ENCODE data around the gene EPB41L5. TPM values are rescaled to one million over a fixed set of nuclear protein-coding genes. Genes with fewer than 3 reads are reported as not detected.
"Not testable (repeated sequence)": the region's sequence is repeated elsewhere in the genome, so short reads cannot be mapped to it uniquely, and the experiment has no call there.

Gene EPB41L5
- total RNA-seq, 4 donors from 2014 or later, result 14.2 to 24.0 (median 17.4) TPM

DNA sequence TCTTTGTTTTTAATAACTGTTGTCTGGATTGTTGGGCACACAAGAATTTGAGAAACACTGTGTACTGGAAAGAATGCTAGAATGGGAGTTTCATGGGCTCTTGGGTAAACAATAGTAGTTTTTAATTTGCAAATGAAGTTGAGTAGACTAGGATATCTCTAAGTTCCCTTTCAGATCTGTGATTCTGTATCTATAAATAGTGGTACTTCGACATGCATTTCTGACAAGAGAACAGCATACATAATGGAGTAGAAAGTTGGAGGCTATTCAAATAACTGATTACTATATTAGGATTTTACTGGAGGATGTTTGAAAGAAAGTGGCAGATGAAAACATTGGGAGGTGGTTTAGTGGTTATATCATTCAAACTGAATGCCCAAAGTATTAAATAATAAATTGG, 29.5 kb downstream of the EPB41L5 start:
- TF ChIP-seq CTCF (IDR thresholded peaks at IDR 0.05), result no peak
- no peak for DNase-seq (ENCODE audit: low spot score)
- ATAC-seq (ENCODE audit: low FRiP score), result no peak

DNA sequence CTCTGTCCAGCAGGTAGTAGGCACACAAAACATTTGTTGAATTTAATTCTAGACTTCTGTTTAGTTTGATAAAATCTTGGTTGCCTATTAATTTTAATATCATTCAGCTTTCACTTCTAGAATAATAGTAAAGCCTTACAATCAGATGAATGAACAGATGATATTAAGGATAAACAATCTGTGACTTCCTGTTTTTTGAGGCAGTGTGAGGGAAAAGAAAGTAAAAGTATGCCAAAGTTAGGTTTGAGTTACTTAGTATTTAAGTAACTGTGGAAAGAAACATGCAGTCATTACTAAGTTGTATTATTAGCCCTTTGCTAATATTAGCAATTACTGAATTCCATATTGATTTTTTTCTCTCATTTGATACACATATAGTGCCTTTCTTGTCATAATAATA, 31.5 kb downstream of the EPB41L5 start:
- no peak for ATAC-seq (ENCODE audit: low FRiP score)

DNA sequence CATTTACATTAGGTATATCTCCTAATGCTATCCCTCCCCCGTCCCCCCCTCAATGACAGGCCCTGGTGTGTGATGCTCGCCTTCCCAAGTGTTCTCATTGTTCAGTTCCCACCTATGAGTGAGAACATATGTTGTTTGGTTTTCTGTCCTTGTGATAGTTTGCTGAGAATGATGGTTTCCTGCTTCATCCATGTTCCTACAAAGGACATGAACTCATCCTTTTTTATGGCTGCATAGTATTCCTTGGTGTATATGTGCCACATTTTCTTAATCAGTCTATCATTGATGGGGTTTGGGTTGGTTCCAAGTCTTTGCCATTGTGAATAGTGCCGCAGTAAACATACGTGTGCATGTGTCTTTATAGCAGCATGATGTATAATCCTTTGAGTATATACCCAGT, 32.9 kb downstream of the EPB41L5 start:
- DNase-seq (ENCODE audit: low spot score); ATAC-seq (ENCODE audit: low FRiP score): not testable (repeated sequence)

More for the DNA sequence above, 31.5 kb downstream of the EPB41L5 start:
- DNase-seq (ENCODE audit: low spot score), result no peak
- no peak for TF ChIP-seq CTCF (IDR thresholded peaks at IDR 0.05)

- not testable (repeated sequence) for DNase-seq (ENCODE audit: low spot score); ATAC-seq (ENCODE audit: low FRiP score)
These were observed 33.4 kb downstream of the EPB41L5 start for GRCh38 chr2:120046252-120046651.

GRCh38 chr2:120052597-120052996, 39.7 kb downstream of the EPB41L5 start:
- no peak for TF ChIP-seq CTCF (IDR thresholded peaks at IDR 0.05)
- no peak for ATAC-seq (ENCODE audit: low FRiP score)
- no peak for DNase-seq (ENCODE audit: low spot score)

GRCh38 chr2:120053891-120054290, 41.0 kb downstream of the EPB41L5 start:
- DNase-seq (ENCODE audit: low spot score) (no peak), ATAC-seq (ENCODE audit: low FRiP score) (no peak)
- TF ChIP-seq CTCF (IDR thresholded peaks at IDR 0.05), result no peak

DNA sequence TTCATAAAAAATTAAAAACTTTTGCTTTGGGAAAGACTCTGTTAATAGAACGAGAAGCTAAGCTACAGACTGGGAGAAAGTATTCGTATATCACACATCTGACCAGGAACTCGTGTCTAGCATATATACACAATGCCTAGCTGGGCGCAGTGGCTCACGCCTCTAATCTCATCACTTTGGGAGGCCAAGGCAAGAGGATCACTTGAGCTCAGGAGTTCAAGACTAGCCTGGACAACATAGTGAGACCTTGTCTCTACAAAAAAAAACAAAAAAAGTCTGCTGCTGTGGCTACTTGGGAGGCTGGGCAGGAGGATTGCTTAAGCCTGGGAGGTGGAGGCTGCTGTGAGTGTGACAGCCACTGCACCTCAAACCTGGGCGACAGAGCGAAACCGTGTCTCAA, 46.6 kb downstream of the EPB41L5 start:
- ATAC-seq (ENCODE audit: low FRiP score) (no peak), DNase-seq (ENCODE audit: low spot score) (no peak)
- TF ChIP-seq CTCF (IDR thresholded peaks at IDR 0.05), result no peak

- DNase-seq (ENCODE audit: low spot score) (no peak), ATAC-seq (ENCODE audit: low FRiP score) (no peak)
- TF ChIP-seq CTCF (IDR thresholded peaks at IDR 0.05), result no peak
These were observed 47.3 kb downstream of the EPB41L5 start for GRCh38 chr2:120060088-120060623.
